H1 (cell line): ENCODE results near the gene LAMA3. TPM values are rescaled to one million over a fixed set of nuclear protein-coding genes. Genes with fewer than 3 reads are reported as not detected.

ENCODE experiments used
- BACH1 ChIP-seq: IDR thresholded peaks from 2 replicates; pipeline ENCODE4 v1.6.1; 2012; ENCODE audit warnings: low read length, improper control_type of control experiment
- CBX5 ChIP-seq: fragments of 300-800, 300-1000 bp; sonication (generic); IDR thresholded peaks from 2 replicates; pipeline ENCODE4 v1.7.1; 2016; ENCODE audit warnings: antibody characterized with exemption, low read length, low read depth
- CHD1 ChIP-seq: IDR thresholded peaks from 2 replicates; pipeline ENCODE4 v1.6.1; 2012; ENCODE audit warnings: low read depth, low read length, improper control_type of control experiment
- JUN ChIP-seq: IDR thresholded peaks from 2 replicates; pipeline ENCODE4 v1.6.1; 2011; ENCODE audit warnings: low read depth, mild to moderate bottlenecking, improper control_type of control experiment, low read length
- polyA plus RNA-seq, 7 experiments: library from polyadenylated mRNA; depleted of rRNA in 3 of 7; stranded (reverse) in 5 of 7; unstranded in 2 of 7; fragments of >200 nt in 5 of 7; fragments of 200-250 nt in 2 of 7; gene quantifications; 1 replicate in 5 of 7; 2 replicates in 1 of 7; 4 replicates in 1 of 7; pipeline versions ENCODE4 v1.2.1 to v1.2.3, GENCODE V29; 2011 to 2013; ENCODE audit warnings: missing spikeins in 2 of 7, mixed read lengths in 2 of 7
- total RNA-seq: library from RNA; stranded (reverse); fragmentation: NEBNext Ultra II Directional; extraction: Animal tissue kit (Norgen Biotek cat#: 25700); gene quantifications from 2 replicates; pipeline ENCODE4 v1.2.1, GENCODE V29; 2021

Gene LAMA3
- total and polyA plus RNA-seq, 2 of the 8 experiments (the other 6 are each of a cell fraction or from before 2014, with no cell fraction given): 0.76 to 5.0 TPM

- TF ChIP-seq CHD1 (no peak), BACH1 (no peak), JUN (no peak), CBX5 (no peak)
Measured at GRCh38 chr18:23977103-23977502, 287.9 kb downstream of the LAMA3 start (continued).
